GM21619 (cell line): ENCODE measurements around the gene BBS9.
"Not testable (repeated sequence)": the region's sequence is repeated elsewhere in the genome, so short reads cannot be mapped to it uniquely, and the experiment has no call there.

Experiments
- ATAC-seq: cut with Tn5 transposase; IDR thresholded peaks from one replicate; pipeline ENCODE4 v1.9.1; 2021; ENCODE audit not compliant: unreplicated experiment

The BBS9 gene

GRCh38 chr7:33193308-33193864 lies 64.0 kb downstream of the BBS9 start:
- peak; percentile 43 for ATAC-seq

- ATAC-seq, result no peak
Measured at GRCh38 chr7:33195264-33195663, 65.9 kb downstream of the BBS9 start.

GRCh38 chr7:33196221-33196620 lies 66.9 kb downstream of the BBS9 start:
- ATAC-seq, result no peak

GRCh38 chr7:33200282-33200681 lies 70.9 kb downstream of the BBS9 start:
- no peak for ATAC-seq

GRCh38 chr7:33201821-33202220 lies 72.5 kb downstream of the BBS9 start:
- ATAC-seq, result no peak

- ATAC-seq, result no peak
Measured at GRCh38 chr7:33210958-33211357, 81.6 kb downstream of the BBS9 start.

GRCh38 chr7:33212144-33212543 lies 82.8 kb downstream of the BBS9 start:
- no peak for ATAC-seq

GRCh38 chr7:33215992-33216391 lies 86.6 kb downstream of the BBS9 start:
- ATAC-seq, result no peak

GRCh38 chr7:33217595-33217994 lies 88.2 kb downstream of the BBS9 start:
- ATAC-seq, result no peak

- ATAC-seq, result not testable (repeated sequence)
Measured at GRCh38 chr7:33218841-33219535, 89.6 kb downstream of the BBS9 start.

GRCh38 chr7:33220231-33220630 lies 90.9 kb downstream of the BBS9 start:
- no peak for ATAC-seq

GRCh38 chr7:33221390-33221789 lies 92.0 kb downstream of the BBS9 start:
- ATAC-seq, result no peak

- ATAC-seq, result no peak
Measured at GRCh38 chr7:33232632-33233145, 103.3 kb downstream of the BBS9 start.

GRCh38 chr7:33233659-33234058 lies 104.3 kb downstream of the BBS9 start:
- no peak for ATAC-seq

GRCh38 chr7:33237036-33237435 lies 107.7 kb downstream of the BBS9 start:
- no peak for ATAC-seq

GRCh38 chr7:33243319-33243881 lies 114.0 kb downstream of the BBS9 start:
- no peak for ATAC-seq

- no peak for ATAC-seq
Measured at GRCh38 chr7:33248671-33249070, 119.3 kb downstream of the BBS9 start.

- ATAC-seq, result no peak
Measured at GRCh38 chr7:33250421-33250871, 121.1 kb downstream of the BBS9 start.

- no peak for ATAC-seq
Measured at GRCh38 chr7:33251301-33251700, 121.9 kb downstream of the BBS9 start.

- no peak for ATAC-seq
Measured at GRCh38 chr7:33258491-33258951, 129.2 kb downstream of the BBS9 start.

- peak; percentile 85 for ATAC-seq
Measured at GRCh38 chr7:33261585-33261984, 132.2 kb downstream of the BBS9 start.

- ATAC-seq, result no peak
Measured at GRCh38 chr7:33262476-33262875, 133.1 kb downstream of the BBS9 start.
